ENCODE data around the gene DMAP1. TPM values are rescaled to one million over a fixed set of nuclear protein-coding genes. Genes with fewer than 3 reads are reported as not detected.

Gene DMAP1
- total RNA-seq, 4 donors from 2014 or later, result 44.2 to 102 (median 52.6) TPM

GRCh38 chr1:44251486-44251885 is 38.2 kb downstream of the DMAP1 start:
- no peaks in the 10 kb centered on the region for H3K9me3 ChIP-seq
- 77% methylated on average over 1 of the region's 1 CpG for WGBS
- TF ChIP-seq POLR2AphosphoS5 (IDR thresholded peaks at IDR 0.05) (no peak), POLR2A (IDR thresholded peaks at IDR 0.05) (no peak)
- H3K27me3 ChIP-seq, result no peaks in the 10 kb centered on the region
- H3K4me1 ChIP-seq, result no peaks in the 10 kb centered on the region
- peaks cover 6% of the 10 kb centered on the region for H3K36me3 ChIP-seq
- H3K27ac ChIP-seq, result no peak overlapping the region
- H3K4me3 ChIP-seq, result no peak overlapping the region
- no peak for DNase-seq (ENCODE audit: low spot score in 2 of 2)

GRCh38 chr1:44251989-44252671 is 38.9 kb downstream of the DMAP1 start:
- Histone ChIP-seq H3K9me3 (no peaks in the 10 kb centered on the region), H3K4me3 (no peak overlapping the region), H3K36me3 (peaks cover 6% of the 10 kb centered on the region), H3K27me3 (no peaks in the 10 kb centered on the region), H3K27ac (no peak overlapping the region), H3K4me1 (no peaks in the 10 kb centered on the region)
- no peak for TF ChIP-seq POLR2AphosphoS5 (IDR thresholded peaks at IDR 0.05)
- TF ChIP-seq POLR2A (IDR thresholded peaks at IDR 0.05), result no peak
- no peak for TF ChIP-seq EP300 (IDR thresholded peaks at IDR 0.05)
- TF ChIP-seq CTCF (IDR thresholded peaks at IDR 0.05), result no peak
- DNase-seq (ENCODE audit: low spot score in 2 of 2), result no peak
- WGBS, result 96% methylated on average over 19 of the region's 23 CpGs

- Histone ChIP-seq H3K4me1 (no peaks in the 10 kb centered on the region), H3K27me3 (no peaks in the 10 kb centered on the region)
- TF ChIP-seq EP300 (IDR thresholded peaks at IDR 0.05) (no peak), POLR2A (IDR thresholded peaks at IDR 0.05) (no peak), POLR2AphosphoS5 (IDR thresholded peaks at IDR 0.05) (no peak), CTCF (IDR thresholded peaks at IDR 0.05) (no peak)
Observed at GRCh38 chr1:44254392-44254910, 41.2 kb downstream of the DMAP1 start.

GRCh38 chr1:44256762-44257554 is 43.7 kb downstream of the DMAP1 start:
- WGBS, result 91% methylated on average over 10 of the region's 10 CpGs
- no peak for DNase-seq (ENCODE audit: low spot score in 2 of 2)
- TF ChIP-seq POLR2A (IDR thresholded peaks at IDR 0.05) (no peak), CTCF (IDR thresholded peaks at IDR 0.05) (no peak), POLR2AphosphoS5 (IDR thresholded peaks at IDR 0.05) (no peak), EP300 (IDR thresholded peaks at IDR 0.05) (no peak)
- Histone ChIP-seq H3K27ac (no peak overlapping the region), H3K27me3 (no peaks in the 10 kb centered on the region), H3K4me3 (no peak overlapping the region), H3K36me3 (no peaks in the 10 kb centered on the region), H3K9me3 (no peaks in the 10 kb centered on the region), H3K4me1 (peaks cover 7% of the 10 kb centered on the region)

More at GRCh38 chr1:44254392-44254910, 41.2 kb downstream of the DMAP1 start:
- no peaks in the 10 kb centered on the region for H3K36me3 ChIP-seq
- WGBS, result 95% methylated on average over 4 of the region's 4 CpGs
- no peak overlapping the region for H3K4me3 ChIP-seq
- DNase-seq (ENCODE audit: low spot score in 2 of 2), result no peak
- H3K9me3 ChIP-seq, result no peaks in the 10 kb centered on the region
- H3K27ac ChIP-seq, result no peak overlapping the region

GRCh38 chr1:44259090-44259489 is 45.8 kb downstream of the DMAP1 start:
- Histone ChIP-seq H3K27me3 (no peaks in the 10 kb centered on the region), H3K4me1 (peaks cover 21% of the 10 kb centered on the region), H3K4me3 (no peak overlapping the region), H3K9me3 (no peaks in the 10 kb centered on the region), H3K36me3 (no peaks in the 10 kb centered on the region), H3K27ac (no peak overlapping the region)
- 87% methylated on average over 2 of the region's 2 CpGs for WGBS
- TF ChIP-seq POLR2AphosphoS5 (IDR thresholded peaks at IDR 0.05) (no peak), CTCF (IDR thresholded peaks at IDR 0.05) (no peak)
- no peak for DNase-seq (ENCODE audit: low spot score in 2 of 2)
